Immature natural killer cell (primary cell): ENCODE measurements around the gene PIK3R1. TPM values are rescaled to one million over a fixed set of nuclear protein-coding genes. Genes with fewer than 3 reads are reported as not detected.
"Not testable (repeated sequence)": the region's sequence is repeated elsewhere in the genome, so short reads cannot be mapped to it uniquely, and the experiment has no call there.

Experiments
- DNase-seq, 3 donors: peaks; one replicate each; pipeline ENCODE4 v3.0.0; 2022; ENCODE audit warnings: mixed read lengths in 1 of 3
- H3K27ac Mint-ChIP-seq, 6 donors: one replicate each; pipeline ENCODE4 v1.8.0; 2020; ENCODE audit warnings: mixed read lengths in 6 of 6, mild to moderate bottlenecking in 5 of 6, inconsistent platforms in 4 of 6, moderate library complexity in 3 of 6
- H3K27me3 Mint-ChIP-seq, 3 donors: one replicate each; pipeline ENCODE4 v1.8.0; 2020 to 2021; ENCODE audit warnings: low read depth in 3 of 3, mild to moderate bottlenecking in 3 of 3, mixed read lengths in 3 of 3, moderate library complexity in 3 of 3, inconsistent platforms in 1 of 3
- H3K36me3 Mint-ChIP-seq, 3 donors: one replicate each; pipeline ENCODE4 v1.8.0; 2020; ENCODE audit warnings: mixed read lengths in 3 of 3, inconsistent platforms in 2 of 3, mild to moderate bottlenecking in 2 of 3
- H3K4me1 Mint-ChIP-seq, 2 donors: one replicate each; pipeline ENCODE4 v1.8.0; 2020; ENCODE audit warnings: inconsistent platforms in 2 of 2, mild to moderate bottlenecking in 2 of 2, mixed read lengths in 2 of 2, moderate library complexity in 1 of 2
- H3K4me3 Mint-ChIP-seq, 5 donors: one replicate each; pipeline ENCODE4 v1.8.0; 2020; ENCODE audit warnings: mild to moderate bottlenecking in 5 of 5, mixed read lengths in 5 of 5, inconsistent platforms in 3 of 5, moderate library complexity in 3 of 5
- H3K9me3 Mint-ChIP-seq, 6 donors: one replicate each; pipeline ENCODE4 v1.8.0; 2020; ENCODE audit warnings: mild to moderate bottlenecking in 6 of 6, mixed read lengths in 6 of 6, inconsistent platforms in 4 of 6, moderate library complexity in 3 of 6
- polyA plus RNA-seq, 3 donors: library from polyadenylated mRNA; unstranded; fragments of 300-500 nt; fragmentation: Illumina TruSeq; gene quantifications; one replicate each; pipeline ENCODE4 v1.2.3, GENCODE V29; 2021

The PIK3R1 gene
- polyA plus RNA-seq, 3 donors from 2014 or later, result 62.7 to 80.0 (median 66.8) TPM

DNA sequence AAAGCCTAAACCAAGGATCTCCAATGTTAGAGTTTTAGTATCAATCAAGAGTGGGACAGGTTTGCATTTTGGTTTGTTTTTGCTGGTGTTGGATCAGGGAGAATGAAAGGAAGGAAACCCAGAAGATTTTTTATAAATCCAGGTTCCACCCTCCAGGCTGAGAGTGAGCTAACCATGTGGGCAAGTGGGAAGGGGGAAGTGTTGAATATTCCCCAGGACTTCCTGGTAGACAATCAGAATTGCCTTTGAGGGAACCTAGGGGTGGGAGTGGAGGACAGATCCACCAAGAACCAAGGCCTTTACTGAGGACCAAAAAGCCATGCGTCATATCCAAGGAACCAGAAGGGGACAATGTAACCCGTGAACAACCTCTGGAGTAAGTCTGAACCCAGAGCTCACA lies 33.5 kb upstream of the PIK3R1 start:
- H3K4me3 Mint-ChIP-seq, result no peak overlapping the region
- H3K36me3 Mint-ChIP-seq, result no peaks in the 10 kb centered on the region
- peaks cover 0 to 3% (median 0%) of the 10 kb centered on the region in 6 donors for H3K9me3 Mint-ChIP-seq
- H3K27me3 Mint-ChIP-seq, result peaks cover 0 to 3% (median 3%) of the 10 kb centered on the region in 3 donors
- no peak for DNase-seq
- peaks cover 3% of the 10 kb centered on the region in 2 donors for H3K4me1 Mint-ChIP-seq
- H3K27ac Mint-ChIP-seq, result no peak overlapping the region

DNA sequence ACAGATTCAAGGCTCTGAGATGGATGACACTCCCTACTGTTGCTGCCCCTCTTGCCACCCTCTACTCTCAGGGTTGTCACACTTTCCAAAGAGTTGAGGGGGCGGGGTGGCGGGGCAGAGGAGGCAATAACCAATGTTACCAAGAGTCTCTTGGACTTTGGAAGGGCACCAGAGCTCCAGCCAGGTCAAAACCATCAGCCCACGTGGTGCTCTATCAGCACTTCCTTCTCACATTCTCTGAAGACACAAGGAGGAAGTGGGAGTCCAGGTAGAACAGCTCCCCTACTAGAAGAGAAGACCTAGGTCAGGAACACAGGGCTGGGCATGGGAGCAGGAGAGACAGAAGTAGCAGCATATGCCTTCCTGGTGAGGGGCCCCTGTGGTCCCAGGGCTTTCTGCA lies 33.0 kb upstream of the PIK3R1 start:
- peaks cover 0 to 3% (median 3%) of the 10 kb centered on the region in 3 donors for H3K27me3 Mint-ChIP-seq
- H3K9me3 Mint-ChIP-seq, result peaks cover 0 to under 1% (median 0%) of the 10 kb centered on the region in 6 donors
- no peak overlapping the region for H3K27ac Mint-ChIP-seq
- no peak overlapping the region for H3K4me3 Mint-ChIP-seq
- DNase-seq, result no peak
- no peaks in the 10 kb centered on the region for H3K4me1 Mint-ChIP-seq
- no peaks in the 10 kb centered on the region for H3K36me3 Mint-ChIP-seq

DNA sequence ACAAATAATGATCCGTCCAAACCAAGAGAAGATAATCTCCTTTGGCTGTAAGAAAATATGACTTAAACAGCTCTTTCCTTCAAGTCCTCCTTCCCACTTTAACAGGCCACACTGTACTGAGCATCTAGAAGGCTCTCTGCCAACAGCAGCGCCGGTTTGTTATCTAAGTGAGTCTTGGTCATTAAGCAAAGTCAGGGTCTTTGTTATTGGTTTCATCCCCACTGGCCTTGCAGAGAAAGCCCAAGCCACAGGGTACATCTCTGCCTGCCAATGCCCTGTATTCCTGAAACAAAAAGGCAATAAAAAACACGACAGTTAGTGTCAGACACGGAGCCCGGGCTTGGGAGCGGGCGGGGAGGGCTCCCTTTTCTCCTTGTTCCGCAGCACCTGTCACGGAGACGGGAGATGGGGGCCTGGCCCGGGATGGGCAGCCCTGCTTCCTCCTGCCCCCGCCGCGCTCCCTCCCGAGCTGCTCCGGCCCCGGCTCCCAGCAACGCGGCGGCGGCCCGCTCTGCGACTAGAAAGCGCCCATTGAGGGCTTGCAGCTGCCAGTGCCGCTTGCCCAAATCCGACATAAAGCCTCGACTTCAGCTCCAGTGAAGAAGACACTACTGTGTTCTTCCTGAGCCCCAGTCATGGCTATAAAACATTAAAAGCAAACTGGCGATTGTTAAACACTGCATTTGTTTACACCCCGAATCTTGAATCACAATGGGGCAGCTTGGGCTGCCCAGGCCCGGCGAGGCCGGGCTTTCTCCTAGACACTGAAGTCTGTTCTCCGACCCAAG lies 28.1 kb upstream of the PIK3R1 start:
- H3K9me3 Mint-ChIP-seq, result no peaks in the 10 kb centered on the region
- no peaks in the 10 kb centered on the region for H3K4me1 Mint-ChIP-seq
- DNase-seq, result no peak
- no peak overlapping the region for H3K27ac Mint-ChIP-seq
- no peak overlapping the region for H3K4me3 Mint-ChIP-seq
- H3K36me3 Mint-ChIP-seq, result no peaks in the 10 kb centered on the region
- peaks cover 0 to 2% (median 0%) of the 10 kb centered on the region in 3 donors for H3K27me3 Mint-ChIP-seq

DNA sequence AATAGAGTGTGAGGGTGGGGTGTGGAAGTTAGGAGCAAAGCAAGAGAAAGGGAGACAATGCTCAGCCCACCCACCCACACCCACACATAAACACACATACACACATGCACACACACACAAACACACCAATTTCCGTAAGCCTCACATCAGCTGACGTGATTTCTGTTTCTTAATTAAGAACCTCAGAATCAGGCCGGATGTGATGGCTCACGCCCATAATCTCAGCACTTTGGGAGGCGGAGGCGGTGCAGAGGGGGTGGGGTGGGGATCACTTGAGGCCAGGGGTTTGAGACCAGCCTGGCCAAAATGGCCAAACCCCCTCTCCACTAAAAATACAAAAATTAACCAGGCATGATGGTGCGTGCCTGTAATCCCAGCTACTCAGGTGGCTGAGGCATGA lies 26.4 kb upstream of the PIK3R1 start:
- H3K27me3 Mint-ChIP-seq, result peaks cover 0 to 2% (median 0%) of the 10 kb centered on the region in 3 donors
- no peak overlapping the region for H3K4me3 Mint-ChIP-seq
- peak in 1 of 3 donors; percentile 9 for DNase-seq
- H3K27ac Mint-ChIP-seq, result no peak overlapping the region
- H3K4me1 Mint-ChIP-seq, result no peaks in the 10 kb centered on the region
- H3K36me3 Mint-ChIP-seq, result no peaks in the 10 kb centered on the region
- H3K9me3 Mint-ChIP-seq, result no peaks in the 10 kb centered on the region

DNA sequence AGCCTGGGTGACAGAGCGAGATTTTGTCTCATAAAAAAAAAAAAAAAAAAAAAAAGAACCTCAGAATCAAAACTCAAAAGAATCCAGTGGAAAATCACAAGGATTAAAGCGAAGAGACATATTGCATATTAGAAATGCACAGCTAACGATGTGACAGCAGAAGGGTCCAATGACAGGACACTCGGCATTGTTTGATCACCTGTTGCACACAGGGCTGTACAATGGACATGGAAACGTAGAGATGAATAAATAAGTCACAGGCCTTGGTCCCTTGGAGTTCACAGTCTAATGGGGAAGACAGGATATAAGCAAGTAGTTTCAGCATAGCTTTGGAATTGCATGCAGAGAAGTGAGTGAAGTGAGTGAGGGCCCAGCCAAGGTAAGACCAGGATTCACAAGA lies 25.9 kb upstream of the PIK3R1 start:
- no peaks in the 10 kb centered on the region for H3K36me3 Mint-ChIP-seq

DNA sequence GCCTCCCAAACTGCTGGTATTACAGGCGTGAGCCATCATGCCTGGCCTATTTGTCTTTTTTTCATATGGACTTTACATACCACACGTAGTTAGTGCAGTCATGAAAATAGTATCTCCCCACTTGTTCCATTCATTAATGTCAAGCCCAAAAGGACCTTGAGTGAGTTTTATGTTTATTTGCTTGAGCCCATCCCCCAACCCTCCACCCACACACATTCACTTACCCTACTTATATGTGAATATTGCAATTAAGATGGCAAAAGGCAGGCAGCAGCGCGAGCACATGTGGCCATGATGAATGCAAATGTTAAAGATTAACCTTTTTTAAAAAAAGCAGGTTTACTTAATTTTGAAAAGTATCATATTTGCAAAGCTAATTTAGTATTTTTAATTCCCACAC lies 24.9 kb upstream of the PIK3R1 start:
- DNase-seq, result no peak
- Mint-ChIP-seq H3K27ac (no peak overlapping the region), H3K4me1 (no peaks in the 10 kb centered on the region), H3K4me3 (no peak overlapping the region), H3K36me3 (no peaks in the 10 kb centered on the region), H3K9me3 (no peaks in the 10 kb centered on the region), H3K27me3 (no peaks in the 10 kb centered on the region)

More for the DNA sequence above, 25.9 kb upstream of the PIK3R1 start:
- no peaks in the 10 kb centered on the region for H3K9me3 Mint-ChIP-seq
- no peak overlapping the region for H3K4me3 Mint-ChIP-seq
- H3K27ac Mint-ChIP-seq, result no peak overlapping the region
- no peak for DNase-seq
- no peaks in the 10 kb centered on the region for H3K4me1 Mint-ChIP-seq
- H3K27me3 Mint-ChIP-seq, result peaks cover 0 to under 1% (median 0%) of the 10 kb centered on the region in 3 donors

DNA sequence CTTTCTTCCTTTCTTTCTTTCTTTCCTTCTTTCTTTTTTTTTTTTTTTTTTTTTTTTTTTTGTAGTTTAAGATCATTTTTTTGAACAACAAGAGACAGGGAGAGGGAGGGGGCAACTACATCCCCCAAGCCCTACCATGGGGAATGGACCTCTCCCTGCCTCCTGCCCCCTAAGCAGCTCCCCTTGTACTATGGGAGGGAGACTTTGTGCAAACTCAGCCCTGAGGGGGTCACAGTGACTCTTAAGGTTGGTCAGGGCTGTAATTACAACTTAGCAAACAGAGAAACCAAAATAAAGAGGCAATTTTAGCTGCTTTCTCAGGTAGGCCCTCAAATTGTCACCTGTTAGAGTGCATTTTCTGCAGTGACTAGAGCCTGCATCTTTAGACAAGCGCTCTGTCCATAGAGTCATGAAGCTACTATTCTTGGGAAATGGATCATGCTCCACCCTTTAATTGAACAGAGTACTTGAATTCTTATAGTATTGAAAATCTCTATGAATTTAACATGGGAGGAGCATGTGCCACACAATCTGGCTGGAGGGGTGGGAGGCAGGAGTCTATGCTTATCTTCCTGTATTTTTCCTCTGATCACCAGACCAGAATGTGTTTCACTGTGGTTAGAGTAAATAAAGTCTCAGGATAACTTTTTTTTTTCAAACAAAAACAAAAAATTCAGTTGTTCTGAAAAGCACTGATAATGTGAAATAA lies 24.3 kb upstream of the PIK3R1 start:
- Mint-ChIP-seq H3K27ac (no peak overlapping the region), H3K27me3 (no peaks in the 10 kb centered on the region), H3K36me3 (no peaks in the 10 kb centered on the region), H3K4me1 (no peaks in the 10 kb centered on the region), H3K9me3 (no peaks in the 10 kb centered on the region), H3K4me3 (no peak overlapping the region)
- DNase-seq, result no peak

DNA sequence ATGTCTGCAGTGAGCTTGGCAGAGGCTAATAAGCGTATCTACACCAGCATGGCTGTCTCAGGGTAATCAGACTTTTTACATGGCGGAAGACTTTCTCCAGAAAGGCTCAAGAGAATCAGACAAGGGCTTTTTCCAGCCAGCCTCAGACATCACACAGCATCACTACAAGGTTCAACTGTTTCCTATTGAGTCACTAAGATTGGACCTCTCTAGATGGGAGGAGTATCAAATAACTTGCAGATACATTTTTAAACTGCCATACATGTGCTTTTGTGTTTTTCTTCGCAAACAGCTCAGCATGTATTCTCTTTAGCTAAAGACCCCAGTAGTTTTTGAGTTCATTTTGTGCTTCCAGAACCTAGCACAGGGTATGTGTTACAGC lies 22.9 kb upstream of the PIK3R1 start:
- Mint-ChIP-seq H3K4me1 (no peaks in the 10 kb centered on the region), H3K9me3 (no peaks in the 10 kb centered on the region), H3K27ac (no peak overlapping the region), H3K4me3 (no peak overlapping the region), H3K27me3 (peaks cover 0 to 3% (median 2%) of the 10 kb centered on the region in 3 donors), H3K36me3 (no peaks in the 10 kb centered on the region)
- no peak for DNase-seq

DNA sequence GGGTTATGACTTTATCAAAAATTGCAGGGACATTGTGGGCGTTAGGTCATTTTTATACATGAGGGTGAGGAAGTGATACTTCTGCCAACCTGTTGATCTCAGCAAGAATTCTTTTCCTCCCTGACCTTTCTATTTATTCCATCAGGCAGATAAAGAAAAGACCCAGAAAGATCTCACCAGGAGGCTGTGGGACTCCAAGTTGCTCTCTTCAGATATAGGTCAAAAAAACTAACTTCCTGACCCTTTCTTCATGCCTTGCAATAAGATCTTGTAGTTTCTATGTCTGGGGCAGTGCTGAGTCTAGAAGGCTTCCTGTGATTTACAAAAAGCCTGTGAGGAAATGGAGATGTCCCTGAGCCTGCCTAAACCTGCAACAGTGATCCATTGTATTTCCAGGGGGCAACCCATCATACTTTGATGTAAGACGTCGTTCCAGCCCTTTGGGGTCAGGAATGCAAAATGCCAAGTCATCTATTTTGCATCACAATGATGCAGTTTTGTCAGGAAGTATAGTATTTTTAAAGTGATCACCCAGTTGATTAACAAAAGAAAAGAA lies 22.0 kb upstream of the PIK3R1 start:
- Mint-ChIP-seq H3K27ac (no peak overlapping the region), H3K4me1 (no peaks in the 10 kb centered on the region), H3K27me3 (peaks cover 2 to 3% (median 2%) of the 10 kb centered on the region in 3 donors), H3K4me3 (no peak overlapping the region), H3K36me3 (no peaks in the 10 kb centered on the region), H3K9me3 (no peaks in the 10 kb centered on the region)
- no peak for DNase-seq

DNA sequence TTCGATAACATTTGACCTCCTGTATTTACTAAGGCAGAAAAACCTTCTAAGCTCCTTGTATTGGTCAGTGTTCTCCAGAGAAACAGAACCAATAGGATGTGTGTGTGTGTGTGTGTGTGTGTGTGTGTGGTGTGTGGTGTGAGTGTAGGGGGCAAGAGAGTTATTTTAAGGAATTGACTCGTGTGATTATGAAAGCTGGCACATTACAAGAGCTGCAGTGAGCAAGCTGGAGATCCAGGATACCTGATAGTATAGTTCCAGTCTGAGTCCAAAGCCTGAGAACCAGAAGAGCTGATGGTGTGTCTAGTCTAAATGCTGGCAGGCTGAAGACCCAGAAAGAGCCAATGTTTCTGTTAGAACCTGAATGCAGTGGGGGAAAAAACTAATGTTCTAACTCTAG lies 21.2 kb upstream of the PIK3R1 start:
- Mint-ChIP-seq H3K27me3 (peaks cover 2 to 3% (median 2%) of the 10 kb centered on the region in 3 donors), H3K4me1 (no peaks in the 10 kb centered on the region), H3K9me3 (no peaks in the 10 kb centered on the region), H3K36me3 (no peaks in the 10 kb centered on the region), H3K27ac (peak overlapping the region in 1 of 6 donors; percentile 2), H3K4me3 (no peak overlapping the region)
- DNase-seq, result no peak

DNA sequence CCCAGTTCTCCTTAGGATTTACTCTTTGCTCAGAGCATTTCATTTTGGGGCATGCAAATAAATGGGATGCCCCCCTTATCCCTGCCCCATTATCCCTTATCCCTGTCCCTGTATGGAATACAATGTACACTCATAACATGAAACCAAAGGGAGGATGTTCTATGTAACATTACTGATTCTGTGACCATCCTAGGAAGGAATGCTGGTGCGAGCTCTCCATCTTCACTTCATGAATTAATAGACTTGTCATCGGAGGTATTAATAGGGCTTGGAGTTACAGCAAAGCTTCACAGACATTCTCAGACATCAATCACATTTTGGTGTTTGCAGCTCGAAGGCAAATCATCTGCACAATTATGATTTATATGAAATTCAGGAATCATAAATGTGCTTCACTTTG lies 20.4 kb upstream of the PIK3R1 start:
- Mint-ChIP-seq H3K27ac (no peak overlapping the region), H3K4me1 (no peaks in the 10 kb centered on the region), H3K4me3 (no peak overlapping the region), H3K9me3 (no peaks in the 10 kb centered on the region), H3K36me3 (no peaks in the 10 kb centered on the region), H3K27me3 (peaks cover 2 to 3% (median 2%) of the 10 kb centered on the region in 3 donors)
- DNase-seq, result no peak

DNA sequence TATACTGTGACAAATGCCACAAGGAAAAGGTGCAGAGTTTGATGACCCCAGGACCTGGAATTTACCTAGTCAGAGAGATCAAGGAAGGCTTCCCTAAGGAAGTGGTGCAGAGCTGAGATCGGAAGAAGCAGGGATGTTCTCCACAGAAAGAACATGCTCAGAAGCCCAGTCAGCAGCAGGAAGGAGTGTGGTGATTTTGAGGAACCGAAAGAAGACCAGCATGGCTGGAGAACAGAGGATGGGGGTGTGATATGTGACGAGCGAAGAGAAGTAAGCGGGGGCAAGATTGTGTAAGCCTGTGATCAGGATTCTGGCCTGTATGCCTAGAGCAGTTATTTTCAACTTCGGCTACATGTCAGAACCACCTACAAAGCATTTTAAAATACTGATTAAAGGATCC lies 18.7 kb upstream of the PIK3R1 start:
- Mint-ChIP-seq H3K9me3 (no peaks in the 10 kb centered on the region), H3K27ac (no peak overlapping the region)
- no peak for DNase-seq

DNA sequence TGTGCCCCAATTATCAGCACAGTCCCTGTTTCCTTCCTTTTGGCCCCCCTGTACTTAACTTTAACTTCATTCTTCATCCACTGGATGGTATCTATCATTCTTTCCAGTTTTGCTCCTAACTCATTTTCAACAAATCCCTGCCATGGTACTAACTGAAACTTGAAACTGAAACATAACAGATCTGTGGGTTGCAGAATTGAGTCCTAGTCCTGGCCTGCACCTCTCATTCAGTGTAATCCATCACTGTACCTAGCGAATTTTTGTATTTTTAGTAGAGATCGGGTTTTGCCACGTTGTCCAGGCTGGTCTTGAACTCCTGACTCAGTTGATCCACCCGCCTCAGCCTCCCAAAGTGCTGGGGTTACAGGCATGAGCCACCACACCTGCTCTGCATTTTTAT lies 15.3 kb upstream of the PIK3R1 start:
- Mint-ChIP-seq H3K4me1 (no peaks in the 10 kb centered on the region), H3K27ac (no peak overlapping the region), H3K4me3 (no peak overlapping the region), H3K36me3 (no peaks in the 10 kb centered on the region), H3K27me3 (peaks cover 2 to 13% (median 8%) of the 10 kb centered on the region in 3 donors), H3K9me3 (no peaks in the 10 kb centered on the region)
- no peak for DNase-seq

More for the DNA sequence above, 18.7 kb upstream of the PIK3R1 start:
- Mint-ChIP-seq H3K4me1 (no peaks in the 10 kb centered on the region), H3K4me3 (no peak overlapping the region), H3K27me3 (peaks cover 2 to 3% (median 2%) of the 10 kb centered on the region in 3 donors), H3K36me3 (no peaks in the 10 kb centered on the region)

DNA sequence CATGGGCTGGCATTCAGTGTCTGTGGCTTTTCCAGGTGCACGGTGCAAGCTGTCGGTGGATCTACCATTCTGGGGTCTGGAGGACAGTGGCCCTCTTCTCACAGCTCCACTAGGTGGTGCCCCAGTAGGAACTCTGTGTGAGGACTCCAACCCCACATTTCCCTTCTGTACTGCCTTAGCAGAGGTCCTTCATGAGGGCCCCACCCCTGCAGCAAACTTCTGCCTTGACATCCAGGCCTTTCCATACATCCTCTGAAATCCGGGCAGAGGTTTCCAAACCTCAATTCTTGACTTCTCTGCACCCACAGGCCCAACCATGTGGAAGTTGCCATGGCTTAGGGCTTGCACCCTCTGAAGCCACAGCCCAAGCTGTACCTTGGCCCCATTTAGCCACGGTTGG lies 4.9 kb upstream of the PIK3R1 start:
- H3K9me3 Mint-ChIP-seq, H3K36me3 Mint-ChIP-seq, H3K4me3 Mint-ChIP-seq, DNase-seq: not testable (repeated sequence)
- H3K4me1 Mint-ChIP-seq, result peaks cover 8 to 10% of the 10 kb centered on the region in 2 donors
- peak overlapping the region in 2 of 6 donors; percentile 16 to 40 for H3K27ac Mint-ChIP-seq
- H3K27me3 Mint-ChIP-seq, result peaks cover 0 to 11% (median 5%) of the 10 kb centered on the region in 3 donors
